GM08714 (cell line): ENCODE results near the gene GMPR2.
"Not testable (repeated sequence)": the region's sequence is repeated elsewhere in the genome, so short reads cannot be mapped to it uniquely, and the experiment has no call there.

Experiments used
- H3K4me3 ChIP-seq: fragments of 200-500 bp; sonication (Bioruptor generic); 2 replicates; pipeline ENCODE4 v1.5.1; 2014; ENCODE audit warnings: mild to moderate bottlenecking, low read length, inconsistent platforms
- ZNF274 ChIP-seq: IDR thresholded peaks from 2 replicates; pipeline ENCODE4 v1.6.1; 2012; ENCODE audit warnings: mild to moderate bottlenecking, low read depth, low read length

Gene GMPR2

GRCh38 chr14:24194186-24194872 is 38.4 kb upstream of the GMPR2 start:
- H3K4me3 ChIP-seq: peak overlapping the region; percentile 69; the same call in 1 of the 2 replicates
- no peak for TF ChIP-seq ZNF274

GRCh38 chr14:24194873-24195185 is 37.9 kb upstream of the GMPR2 start:
- no peak for TF ChIP-seq ZNF274
- H3K4me3 ChIP-seq: peak overlapping the region; percentile 69; the same call in 1 of the 2 replicates

- H3K4me3 ChIP-seq: peak within 1 kb of the TSS; percentile 69
- no peak for TF ChIP-seq ZNF274
Observed at GRCh38 chr14:24195186-24196070, 37.3 kb upstream of the GMPR2 start, which contains the start of gene TM9SF1. TSS of gene TM9SF1 (minus strand) at chr14:24195441. CDS start at chr14:24195019, 422 bp downstream.

- H3K4me3 ChIP-seq: peak overlapping the region; percentile 69
- no peak for TF ChIP-seq ZNF274
Observed at GRCh38 chr14:24196071-24197055, 36.4 kb upstream of the GMPR2 start.

- peak overlapping the region; percentile 69 for H3K4me3 ChIP-seq
- no peak for TF ChIP-seq ZNF274
Observed at GRCh38 chr14:24197056-24197450, 35.7 kb upstream of the GMPR2 start.

GRCh38 chr14:24198814-24199524 is 33.8 kb upstream of the GMPR2 start:
- no peak for TF ChIP-seq ZNF274
- H3K4me3 ChIP-seq: no peak overlapping the region

GRCh38 chr14:24202538-24202937 is 30.2 kb upstream of the GMPR2 start:
- H3K4me3 ChIP-seq: not testable (repeated sequence)

- H3K4me3 ChIP-seq: not testable (repeated sequence)
Observed at GRCh38 chr14:24203249-24203886, 29.4 kb upstream of the GMPR2 start.

- H3K4me3 ChIP-seq: no peak overlapping the region
- TF ChIP-seq ZNF274: no peak
Observed at GRCh38 chr14:24204163-24205146, 28.3 kb upstream of the GMPR2 start.

- TF ChIP-seq ZNF274: no peak
- no peak overlapping the region for H3K4me3 ChIP-seq
Observed at GRCh38 chr14:24206260-24207103, 26.2 kb upstream of the GMPR2 start.

- no peak overlapping the region for H3K4me3 ChIP-seq
- TF ChIP-seq ZNF274: no peak
Observed at GRCh38 chr14:24207104-24207551, 25.6 kb upstream of the GMPR2 start.

GRCh38 chr14:24207625-24208024 is 25.1 kb upstream of the GMPR2 start:
- no peak for TF ChIP-seq ZNF274
- no peak overlapping the region for H3K4me3 ChIP-seq
